PC-9 (cell line): ENCODE measurements around the gene PRDM2. TPM values are rescaled to one million over a fixed set of nuclear protein-coding genes. Genes with fewer than 3 reads are reported as not detected.

Experiments
- BruUV-seq: library from RNA; stranded (reverse); fragments of 400-500 nt; replicated peaks from 2 replicates; lab custom pipeline; 2021; lab: Mats Ljungman, UMichigan
- CTCF ChIA-PET: fragments of 300-600 bp; sonication (Branson Sonifier 250); formaldehyde crosslinking; loops from one replicate; lab custom pipeline; 2022; ENCODE audit warnings: antibody characterized with exemption; lab: Charles Lee
- POLR2A ChIA-PET: fragments of 300-600 bp; sonication (Branson Sonifier 250); formaldehyde crosslinking; loops from one replicate; lab custom pipeline; 2022; ENCODE audit warnings: antibody characterized with exemption; ENCODE audit not compliant: unreplicated experiment; lab: Charles Lee
- DNase-seq, 2 experiments: peaks; one replicate each; pipeline versions ENCODE4 v3.0.0 to v3.0.0-alpha.2; 2015 to 2022; ENCODE audit warnings: mixed read lengths in 1 of 2
- H2AFZ ChIP-seq: fragments of 200-600 bp; sonication (generic); 2 replicates; pipeline ENCODE4 v1.8.1; 2017; ENCODE audit warnings: antibody characterized with exemption
- H3F3A ChIP-seq: fragments of 200-600 bp; sonication (generic); 2 replicates; pipeline ENCODE4 v1.8.1; 2017; ENCODE audit warnings: antibody characterized with exemption, mild to moderate bottlenecking, low read depth; ENCODE audit not compliant: insufficient read depth
- H3K27ac ChIP-seq: fragments of 200-600 bp; sonication (generic); 2 replicates; pipeline ENCODE4 v1.6.1; 2016; ENCODE audit warnings: mixed run types
- H3K27me3 ChIP-seq: fragments of 200-600 bp; sonication (generic); 2 replicates; pipeline ENCODE4 v1.6.1; 2016; ENCODE audit warnings: low read depth, mixed run types; ENCODE audit not compliant: insufficient read depth
- H3K36me3 ChIP-seq: fragments of 200-600 bp; sonication (generic); 2 replicates; pipeline ENCODE4 v1.6.1; 2016; ENCODE audit warnings: low read depth, mixed run types
- H3K4me1 ChIP-seq: fragments of 200-600 bp; sonication (generic); replicated peaks from 2 replicates; pipeline ENCODE4 v1.6.1; 2016; ENCODE audit warnings: mixed run types; ENCODE audit not compliant: insufficient read depth
- H3K4me2 ChIP-seq: fragments of 200-600 bp; sonication (generic); 2 replicates; pipeline ENCODE4 v1.6.1; 2017; ENCODE audit warnings: mixed run types
- H3K4me3 ChIP-seq: fragments of 200-600 bp; sonication (generic); 2 replicates; pipeline ENCODE4 v1.6.1; 2016; ENCODE audit warnings: mixed run types
- H3K79me2 ChIP-seq: fragments of 200-600 bp; sonication (generic); 2 replicates; pipeline ENCODE4 v1.6.1; 2017; ENCODE audit warnings: low read depth, mixed run types
- H3K9me2 ChIP-seq: fragments of 200-600 bp; sonication (generic); 2 replicates; pipeline ENCODE4 v1.8.1; 2017; ENCODE audit warnings: mild to moderate bottlenecking; ENCODE audit not compliant: insufficient read depth
- H3K9me3 ChIP-seq: fragments of 200-600 bp; sonication (generic); 2 replicates; pipeline ENCODE4 v1.8.1; 2016; ENCODE audit warnings: low read depth; ENCODE audit not compliant: insufficient read depth
- H4K20me1 ChIP-seq: fragments of 200-600 bp; sonication (generic); 2 replicates; pipeline ENCODE4 v1.8.1; 2017; ENCODE audit not compliant: insufficient read depth
- EZH2 ChIP-seq: fragments of 200-600 bp; sonication (generic); IDR thresholded peaks from 2 replicates; pipeline ENCODE4 v1.8.0; 2017; ENCODE audit warnings: antibody characterized with exemption, low read depth
- intact Hi-C: fragments of 100-400 bp; cut with micrococcal nuclease; formaldehyde crosslinking; loops from one replicate; pipeline ENCODE4 v1.10.0; 2022; ENCODE audit not compliant: unreplicated experiment
- total RNA-seq: library from RNA; stranded (reverse); gene quantifications from 2 replicates; pipeline ENCODE4 v1.2.3, GENCODE V29; 2021
- TF ChIP-seq, protein P1 (sequence below): fragments of 200-600 bp; sonication (generic); conservative IDR thresholded peaks from 2 replicates; pipeline ENCODE4 v1.6.1; 2017; ENCODE audit warnings: mixed run types, antibody characterized with exemption, mild to moderate bottlenecking, moderate library complexity

The PRDM2 gene
- total RNA-seq, 1 experiment from 2014 or later = 32.1 TPM

GRCh38 chr1:13784971-13785370 is 85.0 kb downstream of the PRDM2 start:
- Histone ChIP-seq H3K9me3 (no peaks in the 10 kb centered on the region), H3K36me3 (no peaks in the 10 kb centered on the region), H3F3A (no peaks in the 10 kb centered on the region), H3K9me2 (no peaks in the 10 kb centered on the region), H2AFZ (no peak overlapping the region), H3K4me3 (no peak overlapping the region), H3K79me2 (no peaks in the 10 kb centered on the region), H3K4me2 (no peak overlapping the region), H3K4me1 (no peaks in the 10 kb centered on the region), H3K27me3 (no peaks in the 10 kb centered on the region), H4K20me1 (no peaks in the 10 kb centered on the region), H3K27ac (no peak overlapping the region)
- BruUV-seq = no TSS peak
- intact Hi-C loops = no loop called here
- ChIA-PET POLR2A (interaction anchor here (0.5 kb wide), 1 partner anchor 36 kb away, joined by 5 read pairs; no protein-coding TSS in a partner anchor), CTCF (no interaction called here)
- no peak for DNase-seq
- TF ChIP-seq, protein P1, sequence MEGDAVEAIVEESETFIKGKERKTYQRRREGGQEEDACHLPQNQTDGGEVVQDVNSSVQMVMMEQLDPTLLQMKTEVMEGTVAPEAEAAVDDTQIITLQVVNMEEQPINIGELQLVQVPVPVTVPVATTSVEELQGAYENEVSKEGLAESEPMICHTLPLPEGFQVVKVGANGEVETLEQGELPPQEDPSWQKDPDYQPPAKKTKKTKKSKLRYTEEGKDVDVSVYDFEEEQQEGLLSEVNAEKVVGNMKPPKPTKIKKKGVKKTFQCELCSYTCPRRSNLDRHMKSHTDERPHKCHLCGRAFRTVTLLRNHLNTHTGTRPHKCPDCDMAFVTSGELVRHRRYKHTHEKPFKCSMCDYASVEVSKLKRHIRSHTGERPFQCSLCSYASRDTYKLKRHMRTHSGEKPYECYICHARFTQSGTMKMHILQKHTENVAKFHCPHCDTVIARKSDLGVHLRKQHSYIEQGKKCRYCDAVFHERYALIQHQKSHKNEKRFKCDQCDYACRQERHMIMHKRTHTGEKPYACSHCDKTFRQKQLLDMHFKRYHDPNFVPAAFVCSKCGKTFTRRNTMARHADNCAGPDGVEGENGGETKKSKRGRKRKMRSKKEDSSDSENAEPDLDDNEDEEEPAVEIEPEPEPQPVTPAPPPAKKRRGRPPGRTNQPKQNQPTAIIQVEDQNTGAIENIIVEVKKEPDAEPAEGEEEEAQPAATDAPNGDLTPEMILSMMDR = no peak
- TF ChIP-seq EZH2 = no peak

DNA sequence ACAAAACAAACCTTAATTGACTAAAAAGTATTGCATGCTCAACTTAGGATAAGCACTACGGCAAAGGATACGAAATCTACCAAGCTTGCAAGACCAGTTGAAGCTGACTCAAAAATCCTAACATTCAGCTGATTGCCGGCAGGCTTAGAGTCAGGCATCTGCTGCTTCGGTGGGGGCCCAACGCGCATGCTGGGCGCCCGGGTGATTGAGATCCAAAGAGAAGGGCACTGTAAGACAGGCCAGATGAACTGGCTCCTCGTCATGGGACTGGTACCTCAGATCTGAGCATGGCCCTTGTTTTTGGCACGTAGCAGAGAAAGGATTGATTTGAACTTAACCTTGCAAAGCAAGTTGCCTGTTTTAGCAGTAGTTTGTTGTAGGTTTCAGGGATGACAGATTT is 86.6 kb downstream of the PRDM2 start:
- BruUV-seq = no TSS peak
- POLR2A ChIA-PET = no interaction called here

GRCh38 chr1:13788795-13789194 is 88.8 kb downstream of the PRDM2 start:
- no peaks in the 10 kb centered on the region for H3F3A ChIP-seq
- H4K20me1 ChIP-seq = no peaks in the 10 kb centered on the region
- H3K9me2 ChIP-seq = no peaks in the 10 kb centered on the region
- BruUV-seq = no TSS peak
- POLR2A ChIA-PET = no interaction called here
- H3K36me3 ChIP-seq = no peaks in the 10 kb centered on the region
- H3K27ac ChIP-seq = no peak overlapping the region
- TF ChIP-seq, protein P1 = no peak
- TF ChIP-seq EZH2 = no peak
- H3K4me2 ChIP-seq = no peak overlapping the region
- no peaks in the 10 kb centered on the region for H3K9me3 ChIP-seq
- H3K4me3 ChIP-seq = no peak overlapping the region
- DNase-seq = no peak
- CTCF ChIA-PET = interaction anchor here (0.5 kb wide), 1 partner anchor 10 kb away, joined by 3 read pairs; no protein-coding TSS in a partner anchor
- intact Hi-C loops = no loop called here
- H3K27me3 ChIP-seq = no peaks in the 10 kb centered on the region
- no peak overlapping the region for H2AFZ ChIP-seq
- no peaks in the 10 kb centered on the region for H3K4me1 ChIP-seq
- no peaks in the 10 kb centered on the region for H3K79me2 ChIP-seq

More for the DNA sequence above, 86.6 kb downstream of the PRDM2 start:
- no peaks in the 10 kb centered on the region for H3K4me1 ChIP-seq
- DNase-seq = no peak
- H3K4me2 ChIP-seq = no peak overlapping the region
- CTCF ChIA-PET = no interaction called here
- no peak overlapping the region for H3K4me3 ChIP-seq
- no peaks in the 10 kb centered on the region for H3K79me2 ChIP-seq
- TF ChIP-seq EZH2 = no peak
- TF ChIP-seq, protein P1 = no peak
- intact Hi-C loops = no loop called here
- no peaks in the 10 kb centered on the region for H3K9me2 ChIP-seq
- no peak overlapping the region for H2AFZ ChIP-seq
- H3K36me3 ChIP-seq = no peaks in the 10 kb centered on the region
- H3K27ac ChIP-seq = no peak overlapping the region
- H4K20me1 ChIP-seq = no peaks in the 10 kb centered on the region
- H3K27me3 ChIP-seq = no peaks in the 10 kb centered on the region
- H3F3A ChIP-seq = no peaks in the 10 kb centered on the region
- no peaks in the 10 kb centered on the region for H3K9me3 ChIP-seq
